Cortex of kidney (tissue), 1 donor: Measurements from ENCODE around the gene RHBDD2.
"Not testable (repeated sequence)": the region's sequence is repeated elsewhere in the genome, so short reads cannot be mapped to it uniquely, and the experiment has no call there.

ENCODE experiments used
- DNase-seq: peaks from one replicate; lab custom pipeline; 2025; lab: John Stamatoyannopoulos, UW

The RHBDD2 gene

GRCh38 chr7:75878769-75879611 lies at the start of gene RHBDD2:
TSS of gene RHBDD2 (plus strand) at chr7:75879034. CDS start at chr7:75879083, 49 bp downstream.
- peak; percentile 79 for DNase-seq

- not testable (repeated sequence) for DNase-seq
Observed at GRCh38 chr7:75829656-75830055, 49.2 kb upstream of the RHBDD2 start.

- no peak for DNase-seq
Observed at GRCh38 chr7:75830978-75831377, 47.9 kb upstream of the RHBDD2 start.

- DNase-seq = not testable (repeated sequence)
Observed at GRCh38 chr7:75833662-75834061, 45.2 kb upstream of the RHBDD2 start.

- no peak for DNase-seq
Observed at GRCh38 chr7:75835688-75836285, 43.0 kb upstream of the RHBDD2 start.

GRCh38 chr7:75836798-75837197 lies 42.0 kb upstream of the RHBDD2 start:
- no peak for DNase-seq

GRCh38 chr7:75838281-75838930 lies 40.4 kb upstream of the RHBDD2 start:
- not testable (repeated sequence) for DNase-seq

GRCh38 chr7:75840029-75840428 lies 38.8 kb upstream of the RHBDD2 start:
- no peak for DNase-seq

GRCh38 chr7:75842836-75843446 lies 35.9 kb upstream of the RHBDD2 start:
- DNase-seq = no peak

- DNase-seq = no peak
Observed at GRCh38 chr7:75843613-75844116, 35.2 kb upstream of the RHBDD2 start.

- no peak for DNase-seq
Observed at GRCh38 chr7:75844158-75844557, 34.7 kb upstream of the RHBDD2 start.

GRCh38 chr7:75845132-75845531 lies 33.7 kb upstream of the RHBDD2 start:
- DNase-seq = not testable (repeated sequence)

- no peak for DNase-seq
Observed at GRCh38 chr7:75847707-75848106, 31.1 kb upstream of the RHBDD2 start.

- no peak for DNase-seq
Observed at GRCh38 chr7:75849573-75849972, 29.3 kb upstream of the RHBDD2 start.

- DNase-seq = no peak
Observed at GRCh38 chr7:75850235-75850634, 28.6 kb upstream of the RHBDD2 start.

GRCh38 chr7:75854233-75854632 lies 24.6 kb upstream of the RHBDD2 start:
- no peak for DNase-seq

GRCh38 chr7:75854813-75855345 lies 24.0 kb upstream of the RHBDD2 start:
- DNase-seq = not testable (repeated sequence)

GRCh38 chr7:75856536-75856935 lies 22.3 kb upstream of the RHBDD2 start:
- no peak for DNase-seq

GRCh38 chr7:75858410-75858809 lies 20.4 kb upstream of the RHBDD2 start:
- DNase-seq = no peak

- no peak for DNase-seq
Observed at GRCh38 chr7:75861636-75862035, 17.2 kb upstream of the RHBDD2 start.

- not testable (repeated sequence) for DNase-seq
Observed at GRCh38 chr7:75864251-75864650, 14.6 kb upstream of the RHBDD2 start.

GRCh38 chr7:75866114-75866488 lies 12.7 kb upstream of the RHBDD2 start:
- DNase-seq = no peak
